Lower leg skin (tissue), 3 donors: ENCODE results near the gene CNOT6L.

Experiments used
- POLR2A ChIP-seq, 2 donors: fragments of 450-650 bp; IDR thresholded peaks; one replicate each; pipeline ENCODE4 v1.6.1; 2016 to 2017; ENCODE audit warnings: antibody characterized with exemption in 2 of 2, mild to moderate bottlenecking in 1 of 2, moderate library complexity in 1 of 2
- TF ChIP-seq, protein P1 (sequence below), 3 donors: fragments of 450-650 bp; IDR thresholded peaks; one replicate each; pipeline ENCODE4 v1.5.1; 2016; ENCODE audit warnings: antibody characterized with exemption in 3 of 3, mild to moderate bottlenecking in 3 of 3, moderate library complexity in 2 of 3

GRCh38 chr4:77734928-77735327, 84.2 kb downstream of the CNOT6L start:
- no peak for TF ChIP-seq POLR2A (IDR thresholded peaks at IDR 0.05)
- TF ChIP-seq, protein P1, sequence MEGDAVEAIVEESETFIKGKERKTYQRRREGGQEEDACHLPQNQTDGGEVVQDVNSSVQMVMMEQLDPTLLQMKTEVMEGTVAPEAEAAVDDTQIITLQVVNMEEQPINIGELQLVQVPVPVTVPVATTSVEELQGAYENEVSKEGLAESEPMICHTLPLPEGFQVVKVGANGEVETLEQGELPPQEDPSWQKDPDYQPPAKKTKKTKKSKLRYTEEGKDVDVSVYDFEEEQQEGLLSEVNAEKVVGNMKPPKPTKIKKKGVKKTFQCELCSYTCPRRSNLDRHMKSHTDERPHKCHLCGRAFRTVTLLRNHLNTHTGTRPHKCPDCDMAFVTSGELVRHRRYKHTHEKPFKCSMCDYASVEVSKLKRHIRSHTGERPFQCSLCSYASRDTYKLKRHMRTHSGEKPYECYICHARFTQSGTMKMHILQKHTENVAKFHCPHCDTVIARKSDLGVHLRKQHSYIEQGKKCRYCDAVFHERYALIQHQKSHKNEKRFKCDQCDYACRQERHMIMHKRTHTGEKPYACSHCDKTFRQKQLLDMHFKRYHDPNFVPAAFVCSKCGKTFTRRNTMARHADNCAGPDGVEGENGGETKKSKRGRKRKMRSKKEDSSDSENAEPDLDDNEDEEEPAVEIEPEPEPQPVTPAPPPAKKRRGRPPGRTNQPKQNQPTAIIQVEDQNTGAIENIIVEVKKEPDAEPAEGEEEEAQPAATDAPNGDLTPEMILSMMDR (IDR thresholded peaks at IDR 0.05), result no peak
